MCF 10A (cell line): ENCODE results near the gene CALD1. TPM values are rescaled to one million over a fixed set of nuclear protein-coding genes. Genes with fewer than 3 reads are reported as not detected.

Experiments used
- BruUV-seq: library from RNA; stranded (reverse); fragments of 400-500 nt; replicated peaks from 2 replicates; lab custom pipeline; 2021; lab: Mats Ljungman, UMichigan
- CTCF ChIA-PET: fragments of 300-600 bp; sonication (Branson Sonifier 250); formaldehyde crosslinking; extraction: SDS; loops from one replicate; lab custom pipeline; 2021; ENCODE audit warnings: antibody characterized with exemption, inconsistent platforms; lab: Yijun Ruan, JAX
- POLR2A ChIA-PET: fragments of 300-600, 350-650 bp; sonication (Branson Sonifier 250); formaldehyde crosslinking; extraction: SDS; loops from one replicate; lab custom pipeline; 2020; ENCODE audit warnings: antibody characterized with exemption, inconsistent platforms; lab: Yijun Ruan, JAX
- DNase-seq: peaks from one replicate; pipeline ENCODE4 v3.0.0-alpha.2; 2018; ENCODE audit not compliant: unreplicated experiment
- H3K27ac Mint-ChIP-seq: one replicate; pipeline ENCODE4 v1.8.0; 2022; ENCODE audit warnings: mild to moderate bottlenecking, low read depth, mixed read lengths; ENCODE audit not compliant: unreplicated experiment
- H3K27me3 Mint-ChIP-seq: one replicate; pipeline ENCODE4 v1.8.0; 2022; ENCODE audit warnings: mixed read lengths; ENCODE audit not compliant: insufficient read depth, unreplicated experiment
- H3K36me3 Mint-ChIP-seq: one replicate; pipeline ENCODE4 v1.8.0; 2022; ENCODE audit warnings: mild to moderate bottlenecking, moderate library complexity, mixed read lengths; ENCODE audit not compliant: insufficient read depth, unreplicated experiment
- H3K4me1 Mint-ChIP-seq: one replicate; pipeline ENCODE4 v1.8.0; 2022; ENCODE audit warnings: mixed read lengths; ENCODE audit not compliant: insufficient read depth, unreplicated experiment
- H3K4me3 Mint-ChIP-seq: one replicate; pipeline ENCODE4 v1.8.0; 2022; ENCODE audit warnings: mild to moderate bottlenecking, moderate library complexity, mixed read lengths; ENCODE audit not compliant: unreplicated experiment
- H3K9me3 Mint-ChIP-seq: one replicate; pipeline ENCODE4 v1.8.0; 2022; ENCODE audit warnings: mixed read lengths; ENCODE audit not compliant: unreplicated experiment
- CTCF ChIP-seq: fragments of 200-600 bp; IDR thresholded peaks from one replicate; pipeline ENCODE4 v1.8.0; 2022; ENCODE audit warnings: antibody characterized with exemption, mild to moderate bottlenecking; ENCODE audit not compliant: unreplicated experiment
- intact Hi-C: fragments of 100-400 bp; cut with micrococcal nuclease; formaldehyde crosslinking; loops from 2 replicates; pipeline ENCODE4 v1.14.1; 2022
- total RNA-seq: library from RNA; stranded (reverse); gene quantifications from 2 replicates; pipeline ENCODE4 v1.2.3, GENCODE V29; 2022

The CALD1 gene
- total RNA-seq, 1 experiment from 2014 or later, result 183 TPM

- CTCF ChIA-PET, result interaction anchor here (0.6 kb wide), 1 partner anchor 778 kb away, joined by 3 read pairs; no protein-coding TSS in a partner anchor
Measured at GRCh38 chr7:134771889-134772288, 7.5 kb upstream of the CALD1 start.

GRCh38 chr7:134772401-134772800 is 7.0 kb upstream of the CALD1 start:
- ChIA-PET POLR2A (no interaction called here), CTCF (interaction anchor here (0.6 kb wide), 1 partner anchor 777 kb away, joined by 3 read pairs; no protein-coding TSS in a partner anchor)
- intact Hi-C loops, result no loop called here
- BruUV-seq, result no TSS peak
- DNase-seq, result no peak
- no peak overlapping the region for H3K4me3 Mint-ChIP-seq
- H3K27ac Mint-ChIP-seq, result no peak overlapping the region
- TF ChIP-seq CTCF, result no peak
- no peaks in the 10 kb centered on the region for H3K9me3 Mint-ChIP-seq
- no peaks in the 10 kb centered on the region for H3K27me3 Mint-ChIP-seq
- peaks cover 7% of the 10 kb centered on the region for H3K4me1 Mint-ChIP-seq
- no peaks in the 10 kb centered on the region for H3K36me3 Mint-ChIP-seq

More at GRCh38 chr7:134771889-134772288, 7.5 kb upstream of the CALD1 start:
- no peak for DNase-seq
- POLR2A ChIA-PET, result no interaction called here
- Mint-ChIP-seq H3K9me3 (no peaks in the 10 kb centered on the region), H3K36me3 (no peaks in the 10 kb centered on the region), H3K4me3 (no peak overlapping the region), H3K4me1 (peaks cover 9% of the 10 kb centered on the region), H3K27ac (peak overlapping the region; percentile 52), H3K27me3 (no peaks in the 10 kb centered on the region)
- intact Hi-C loops, result no loop called here
- TF ChIP-seq CTCF, result no peak
- no TSS peak for BruUV-seq

- BruUV-seq, result no TSS peak
- TF ChIP-seq CTCF, result no peak
- H3K27ac Mint-ChIP-seq, result no peak overlapping the region
- H3K4me1 Mint-ChIP-seq, result peaks cover 12% of the 10 kb centered on the region
- POLR2A ChIA-PET, result interaction anchor here (0.5 kb wide), 1 partner anchor 397 kb away, joined by 3 read pairs; the partner anchor contains the start of gene CYREN
- CTCF ChIA-PET, result interaction anchor here (0.7 kb wide), 1 partner anchor 36 kb away, joined by 4 read pairs; no protein-coding TSS in a partner anchor
- H3K4me3 Mint-ChIP-seq, result no peak overlapping the region
- no peaks in the 10 kb centered on the region for H3K36me3 Mint-ChIP-seq
- intact Hi-C loops, result no loop called here
- DNase-seq, result no peak
- H3K27me3 Mint-ChIP-seq, result no peaks in the 10 kb centered on the region
- no peaks in the 10 kb centered on the region for H3K9me3 Mint-ChIP-seq
Measured at GRCh38 chr7:134773164-134773563, 6.3 kb upstream of the CALD1 start.

- no peak overlapping the region for H3K27ac Mint-ChIP-seq
- no peak for DNase-seq
- TF ChIP-seq CTCF, result no peak
- no peaks in the 10 kb centered on the region for H3K36me3 Mint-ChIP-seq
- H3K27me3 Mint-ChIP-seq, result no peaks in the 10 kb centered on the region
- CTCF ChIA-PET, result interaction anchor here (0.7 kb wide), 1 partner anchor 1726 kb away, joined by 3 read pairs; no protein-coding TSS in a partner anchor
- peaks cover 21% of the 10 kb centered on the region for H3K4me1 Mint-ChIP-seq
- no peaks in the 10 kb centered on the region for H3K9me3 Mint-ChIP-seq
- intact Hi-C loops, result no loop called here
- POLR2A ChIA-PET, result no interaction called here
- no peak overlapping the region for H3K4me3 Mint-ChIP-seq
- BruUV-seq, result no TSS peak
Measured at GRCh38 chr7:134774119-134774518, 5.3 kb upstream of the CALD1 start.
